Ascending aorta (tissue), 2 donors: ENCODE results near the gene ARHGAP33. TPM values are rescaled to one million over a fixed set of nuclear protein-coding genes. Genes with fewer than 3 reads are reported as not detected.

ENCODE experiments used
- DNase-seq, 2 donors: peaks; one replicate each; pipeline ENCODE4 v3.0.0-alpha.2; 2019; ENCODE audit warnings: low spot score in 2 of 2
- H3K27ac ChIP-seq, 2 donors: fragments of 200-600 bp; sonication (generic); one replicate each; pipeline ENCODE4 v1.5.1; 2016 to 2017; ENCODE audit warnings: mild to moderate bottlenecking in 1 of 2
- H3K27me3 ChIP-seq: fragments of 200-600 bp; sonication (generic); one replicate; pipeline ENCODE4 v1.5.1; 2017
- H3K36me3 ChIP-seq, 2 donors: fragments of 200-600 bp; sonication (generic); one replicate each; pipeline ENCODE4 v1.5.1; 2016
- H3K4me1 ChIP-seq, 2 donors: fragments of 200-600 bp; sonication (generic); one replicate each; pipeline ENCODE4 v1.5.1; 2016 to 2017; ENCODE audit warnings: mild to moderate bottlenecking in 1 of 2
- H3K4me3 ChIP-seq, 2 donors: fragments of 200-600 bp; sonication (generic); one replicate each; pipeline ENCODE4 v1.5.1; 2016 to 2017; ENCODE audit warnings: mild to moderate bottlenecking in 1 of 2
- H3K9me3 ChIP-seq, 2 donors: fragments of 200-600 bp; sonication (generic); one replicate each; pipeline ENCODE4 v1.5.1; 2016
- intact Hi-C: fragments of 100-400 bp; cut with DNase I; formaldehyde crosslinking; loops from one replicate; pipeline ENCODE4 v1.15.1; 2023
- total RNA-seq: library from RNA; depleted of rRNA; stranded (reverse); fragments of >200 nt; gene quantifications from one replicate; pipeline ENCODE4 v1.1.0, GENCODE V29; 2016
- TF ChIP-seq, protein P1 (sequence below), 3 experiments: fragments of 200-600 bp in 2 of 3; fragments of 450-650 bp in 1 of 3; sonication (generic) in 2 of 3; IDR thresholded peaks; one replicate each; pipeline ENCODE4 v1.5.1; 2016 to 2019; ENCODE audit warnings: antibody characterized with exemption in 3 of 3, mild to moderate bottlenecking in 1 of 3, moderate library complexity in 1 of 3

ARHGAP33 gene
- total RNA-seq, 1 donor from 2014 or later, result 8.7 TPM

GRCh38 chr19:35742121-35742724 lies 33.1 kb upstream of the ARHGAP33 start, which contains the start of gene IGFLR1:
IGFLR1 (minus strand) TSS chr19:35742452; CDS start chr19:35741180, 1,272 bp downstream.
- Histone ChIP-seq H3K27me3 (no peaks in the 10 kb centered on the region), H3K27ac (peak within 1 kb of the TSS; percentile 81 to 85), H3K4me1 (peaks cover 10 to 25% of the 10 kb centered on the region in 2 donors), H3K4me3 (peak within 1 kb of the TSS; percentile 56 to 70), H3K9me3 (no peaks in the 10 kb centered on the region), H3K36me3 (peaks cover 6 to 16% of the 10 kb centered on the region in 2 donors)
- intact Hi-C loops, result loop anchor here (5.0 to 10.0 kb wide), 5 partner anchors 100 to 597 kb away; partner anchors contain the start of genes ETV2, FXYD7, OVOL3 and POLR2I
- DNase-seq, result no peak
- TF ChIP-seq, protein P1, sequence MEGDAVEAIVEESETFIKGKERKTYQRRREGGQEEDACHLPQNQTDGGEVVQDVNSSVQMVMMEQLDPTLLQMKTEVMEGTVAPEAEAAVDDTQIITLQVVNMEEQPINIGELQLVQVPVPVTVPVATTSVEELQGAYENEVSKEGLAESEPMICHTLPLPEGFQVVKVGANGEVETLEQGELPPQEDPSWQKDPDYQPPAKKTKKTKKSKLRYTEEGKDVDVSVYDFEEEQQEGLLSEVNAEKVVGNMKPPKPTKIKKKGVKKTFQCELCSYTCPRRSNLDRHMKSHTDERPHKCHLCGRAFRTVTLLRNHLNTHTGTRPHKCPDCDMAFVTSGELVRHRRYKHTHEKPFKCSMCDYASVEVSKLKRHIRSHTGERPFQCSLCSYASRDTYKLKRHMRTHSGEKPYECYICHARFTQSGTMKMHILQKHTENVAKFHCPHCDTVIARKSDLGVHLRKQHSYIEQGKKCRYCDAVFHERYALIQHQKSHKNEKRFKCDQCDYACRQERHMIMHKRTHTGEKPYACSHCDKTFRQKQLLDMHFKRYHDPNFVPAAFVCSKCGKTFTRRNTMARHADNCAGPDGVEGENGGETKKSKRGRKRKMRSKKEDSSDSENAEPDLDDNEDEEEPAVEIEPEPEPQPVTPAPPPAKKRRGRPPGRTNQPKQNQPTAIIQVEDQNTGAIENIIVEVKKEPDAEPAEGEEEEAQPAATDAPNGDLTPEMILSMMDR (IDR thresholded peaks at IDR 0.05), result no peak

GRCh38 chr19:35743640-35744429 lies 31.5 kb upstream of the ARHGAP33 start:
- DNase-seq, result no peak
- no peaks in the 10 kb centered on the region for H3K27me3 ChIP-seq
- intact Hi-C loops, result loop anchor here (1.0 to 10.0 kb wide), 8 partner anchors 27 to 599 kb away; partner anchors contain the start of genes ARHGAP33, ETV2, FXYD7 and OVOL3

GRCh38 chr19:35744430-35745327 lies 30.7 kb upstream of the ARHGAP33 start:
- DNase-seq, result peak; percentile 81 to 98
- Histone ChIP-seq H3K4me1 (peaks cover 10 to 33% of the 10 kb centered on the region in 2 donors), H3K36me3 (no peaks in the 10 kb centered on the region), H3K4me3 (peak overlapping the region; percentile 74 to 92), H3K9me3 (no peaks in the 10 kb centered on the region), H3K27me3 (no peaks in the 10 kb centered on the region), H3K27ac (peak overlapping the region; percentile 99 to 100)
- intact Hi-C loops, result loop anchor here (1.0 to 10.0 kb wide), 8 partner anchors 28 to 600 kb away; partner anchors contain the start of genes ARHGAP33, ETV2, FXYD7 and OVOL3
- TF ChIP-seq, protein P1 (IDR thresholded peaks at IDR 0.05), result peak; percentile 8 to 54 (median 42)

More at GRCh38 chr19:35743640-35744429, 31.5 kb upstream of the ARHGAP33 start:
- Histone ChIP-seq H3K9me3 (no peaks in the 10 kb centered on the region), H3K27ac (peak overlapping the region; percentile 99 to 100), H3K4me3 (peak overlapping the region in 1 of 2 donors; percentile 74), H3K4me1 (peaks cover 10 to 29% of the 10 kb centered on the region in 2 donors), H3K36me3 (no peaks in the 10 kb centered on the region)
- TF ChIP-seq, protein P1 (IDR thresholded peaks at IDR 0.05), result no peak

DNA sequence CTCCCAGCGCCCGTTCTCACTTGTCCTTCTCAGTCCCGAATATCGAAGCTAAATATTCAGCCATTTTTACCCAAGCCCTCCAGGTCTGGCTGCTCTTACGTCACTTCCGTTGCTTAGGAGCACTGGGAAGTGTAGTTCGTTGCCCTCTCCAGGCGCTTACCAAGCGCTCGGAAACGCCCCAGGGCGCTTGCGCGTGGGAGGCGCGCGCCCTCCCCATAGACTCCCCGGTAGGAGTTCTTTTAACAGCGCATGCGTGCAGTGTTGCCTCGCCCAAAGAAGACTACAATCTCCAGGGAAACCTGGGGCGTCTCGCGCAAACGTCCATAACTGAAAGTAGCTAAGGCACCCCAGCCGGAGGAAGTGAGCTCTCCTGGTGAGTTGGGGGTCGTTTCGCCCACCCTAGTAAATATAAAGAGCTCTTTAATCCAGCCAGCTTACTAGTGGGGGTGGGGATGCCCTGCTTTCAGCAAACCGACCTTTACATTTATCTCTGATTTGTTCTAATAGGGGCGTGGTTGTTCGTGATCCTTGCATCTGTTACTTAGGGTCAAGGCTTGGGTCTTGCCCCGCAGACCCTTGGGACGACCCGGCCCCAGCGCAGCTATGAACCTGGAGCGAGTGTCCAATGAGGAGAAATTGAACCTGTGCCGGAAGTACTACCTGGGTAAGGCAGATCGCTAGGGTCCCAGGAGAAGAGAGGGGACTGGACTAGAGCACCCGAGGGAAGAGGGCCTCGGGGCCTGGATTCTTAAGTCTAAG lies 29.9 kb upstream of the ARHGAP33 start, which contains the start of the genes PSENEN and U2AF1L4:
PSENEN (plus strand) TSS at position 324 of the 759 bp plus-strand sequence; CDS start at position 604, 280 bp downstream.
U2AF1L4 (minus strand) TSS at position 91 of the 759 bp plus-strand sequence; CDS start at position 64, 27 bp downstream.
- peak within 1 kb of the TSS; percentile 99 to 100 for H3K27ac ChIP-seq
- peaks cover 5 to 33% of the 10 kb centered on the region in 2 donors for H3K4me1 ChIP-seq
- H3K36me3 ChIP-seq, result no peaks in the 10 kb centered on the region
- no peaks in the 10 kb centered on the region for H3K9me3 ChIP-seq
- DNase-seq, result peak; percentile 96 to 100
- TF ChIP-seq, protein P1 (IDR thresholded peaks at IDR 0.05), result no peak
- intact Hi-C loops, result loop anchor here (2.0 to 10.0 kb wide), 5 partner anchors 29 to 601 kb away; partner anchors contain the start of genes ARHGAP33, FXYD7, OVOL3 and POLR2I
- peak within 1 kb of the TSS; percentile 74 to 92 for H3K4me3 ChIP-seq
- H3K27me3 ChIP-seq, result no peaks in the 10 kb centered on the region
